Mononuclear cell (primary cell): Measurements from ENCODE around the gene GRAMD1C. TPM values are rescaled to one million over a fixed set of nuclear protein-coding genes. Genes with fewer than 3 reads are reported as not detected.

Source experiments
- H3K27me3 ChIP-seq: 2 replicates; pipeline ENCODE4 v1.6.0; 2011; ENCODE audit warnings: low read length, control low read depth; ENCODE audit not compliant: insufficient read depth
- H3K4me1 ChIP-seq: 2 replicates; pipeline ENCODE4 v1.5.1; 2011; ENCODE audit warnings: mild to moderate bottlenecking, low read length, control low read depth; ENCODE audit not compliant: insufficient read depth
- H3K4me3 ChIP-seq: 2 replicates; pipeline ENCODE4 v1.5.1; 2011; ENCODE audit warnings: mild to moderate bottlenecking, low read length, moderate library complexity
- H3K9me3 ChIP-seq: 2 replicates; pipeline ENCODE4 v1.5.1; 2011; ENCODE audit warnings: low read depth, mild to moderate bottlenecking, control low read depth, low read length
- total RNA-seq: library from RNA; depleted of rRNA; stranded (reverse); fragments of >200 nt; gene quantifications from one replicate; pipeline ENCODE4 v1.2.3, GENCODE V29; 2012

GRAMD1C gene
- total RNA-seq, 1 donor = 2.3 TPM

DNA sequence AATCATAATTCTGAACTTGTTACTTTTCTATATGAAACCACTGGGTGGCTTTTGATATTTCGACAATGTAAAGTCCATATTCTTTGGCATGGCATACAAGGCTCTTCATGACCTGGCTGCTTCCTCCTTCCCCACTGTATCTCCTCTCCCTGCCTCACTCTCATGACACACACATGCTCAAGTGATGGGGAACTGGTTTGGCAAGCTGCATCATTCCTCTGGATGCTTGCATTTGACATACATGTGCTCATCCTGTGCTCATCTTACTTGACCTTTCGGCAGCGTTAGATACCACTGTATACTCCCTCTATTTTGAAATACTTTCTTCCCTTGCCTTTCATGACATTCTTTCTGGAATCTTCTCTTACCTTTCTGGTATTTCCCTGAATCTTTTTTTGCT is 57.4 kb downstream of the GRAMD1C start:
- H3K27me3 ChIP-seq = no peaks in the 10 kb centered on the region
- peaks cover 6% of the 10 kb centered on the region for H3K4me1 ChIP-seq
- no peak overlapping the region for H3K4me3 ChIP-seq
- no peaks in the 10 kb centered on the region for H3K9me3 ChIP-seq

- H3K4me1 ChIP-seq = peaks cover 6% of the 10 kb centered on the region
- H3K9me3 ChIP-seq = no peaks in the 10 kb centered on the region
- H3K27me3 ChIP-seq = no peaks in the 10 kb centered on the region
- H3K4me3 ChIP-seq = no peak overlapping the region
Measured at GRCh38 chr3:113896930-113897329, 58.3 kb downstream of the GRAMD1C start.

DNA sequence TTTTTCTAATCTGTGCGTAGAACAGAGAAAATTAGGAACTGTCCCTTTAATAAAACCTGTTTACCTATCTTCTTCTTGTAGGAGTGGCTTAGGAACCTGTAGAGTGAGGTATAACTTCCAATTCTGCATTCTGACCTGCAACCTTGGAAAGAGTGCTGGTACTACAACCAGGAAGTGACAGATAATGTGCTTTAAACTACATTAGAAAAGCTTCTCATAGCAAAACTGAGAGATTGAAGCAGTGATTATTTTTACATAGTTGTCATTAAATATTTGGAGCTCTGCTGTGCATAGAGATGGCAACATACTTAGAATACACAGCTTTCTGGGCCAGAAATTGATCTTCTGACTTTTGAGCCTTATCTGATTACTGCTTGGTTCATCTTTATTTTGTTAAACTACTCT is 58.8 kb downstream of the GRAMD1C start:
- Histone ChIP-seq H3K4me3 (no peak overlapping the region), H3K9me3 (no peaks in the 10 kb centered on the region), H3K4me1 (peaks cover 6% of the 10 kb centered on the region), H3K27me3 (no peaks in the 10 kb centered on the region)

DNA sequence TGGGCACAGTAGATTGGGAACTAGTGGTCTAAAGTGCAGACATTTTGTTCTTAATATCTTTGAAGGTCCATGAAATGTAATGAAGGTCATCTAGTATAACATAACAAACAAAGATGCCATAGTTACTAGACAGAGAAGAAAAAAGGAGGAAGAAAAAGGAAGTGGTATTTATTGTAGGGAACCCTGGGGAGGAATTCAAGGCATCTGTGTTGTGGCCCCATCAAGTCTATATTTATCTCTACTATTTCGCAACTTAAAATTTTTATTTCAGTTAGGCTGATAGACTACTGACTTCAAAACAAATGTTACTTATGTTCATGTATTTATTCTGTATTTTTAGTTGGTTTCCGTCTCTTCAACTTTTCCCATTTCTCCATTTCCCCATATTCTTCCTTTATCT is 60.3 kb downstream of the GRAMD1C start:
- Histone ChIP-seq H3K4me3 (no peak overlapping the region), H3K27me3 (no peaks in the 10 kb centered on the region), H3K9me3 (no peaks in the 10 kb centered on the region), H3K4me1 (peaks cover 6% of the 10 kb centered on the region)

- Histone ChIP-seq H3K27me3 (no peaks in the 10 kb centered on the region), H3K4me1 (no peaks in the 10 kb centered on the region), H3K9me3 (no peaks in the 10 kb centered on the region), H3K4me3 (no peak overlapping the region)
Measured at GRCh38 chr3:113906568-113907140, 68.1 kb downstream of the GRAMD1C start.

- Histone ChIP-seq H3K9me3 (no peaks in the 10 kb centered on the region), H3K4me3 (no peak overlapping the region), H3K27me3 (no peaks in the 10 kb centered on the region), H3K4me1 (no peaks in the 10 kb centered on the region)
Measured at GRCh38 chr3:113908133-113908532, 69.5 kb downstream of the GRAMD1C start.

DNA sequence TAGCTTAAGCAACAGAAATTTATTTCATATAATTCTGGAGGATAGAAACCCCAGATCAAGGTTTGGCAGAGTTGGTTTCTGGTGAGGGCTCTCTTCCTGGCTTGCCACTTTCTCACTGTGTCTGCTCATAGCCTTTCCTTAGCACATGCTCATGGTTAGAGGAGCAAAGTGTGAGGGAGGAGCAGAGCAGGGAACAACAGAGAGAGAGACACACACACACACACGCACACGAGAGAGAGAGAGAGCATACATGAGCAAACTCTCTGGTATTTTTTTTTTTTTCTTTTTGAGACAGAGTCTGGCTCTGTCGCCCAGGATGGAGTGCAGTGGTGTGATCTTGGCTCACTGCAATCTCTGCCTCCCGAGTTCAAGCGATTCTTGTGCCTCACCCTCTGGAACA is 72.4 kb downstream of the GRAMD1C start:
- no peaks in the 10 kb centered on the region for H3K9me3 ChIP-seq
- no peaks in the 10 kb centered on the region for H3K27me3 ChIP-seq
- H3K4me3 ChIP-seq = no peak overlapping the region
- H3K4me1 ChIP-seq = no peaks in the 10 kb centered on the region

DNA sequence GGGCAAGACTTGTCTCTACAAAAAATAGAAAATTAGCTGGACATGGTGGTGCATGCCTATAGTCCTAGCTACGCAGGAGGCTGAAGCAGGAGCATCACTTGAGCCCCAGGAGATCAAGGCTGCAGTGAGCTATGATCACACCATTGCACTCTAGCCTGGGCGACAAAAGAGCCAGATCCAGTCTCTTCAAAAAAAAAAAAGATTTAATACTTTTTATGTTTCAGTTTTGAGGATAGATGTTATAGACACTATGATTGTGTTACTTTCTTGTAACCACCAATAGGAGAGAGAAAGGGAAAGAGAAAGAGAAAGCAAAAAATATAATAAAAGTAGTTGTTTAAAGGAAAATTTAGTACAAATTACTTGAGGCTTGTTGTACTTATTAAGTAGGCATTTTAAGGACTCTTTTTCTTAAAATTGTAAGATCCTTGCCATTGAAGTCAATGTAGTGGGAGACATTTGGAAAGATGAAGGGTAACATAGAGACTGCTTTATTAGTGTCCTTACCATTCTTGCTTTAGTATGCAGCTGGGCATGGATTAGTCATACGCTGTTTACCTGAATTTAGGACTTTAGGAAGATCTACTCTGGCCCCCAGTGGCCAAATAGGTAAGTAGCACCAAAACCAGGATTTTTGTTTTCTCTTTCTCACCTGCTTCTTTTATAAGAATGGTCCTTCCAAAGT is 74.1 kb downstream of the GRAMD1C start:
- H3K27me3 ChIP-seq = no peaks in the 10 kb centered on the region
- no peaks in the 10 kb centered on the region for H3K4me1 ChIP-seq
- no peak overlapping the region for H3K4me3 ChIP-seq
- H3K9me3 ChIP-seq = no peaks in the 10 kb centered on the region

GRCh38 chr3:113914646-113915045 is 76.1 kb downstream of the GRAMD1C start:
- no peaks in the 10 kb centered on the region for H3K4me1 ChIP-seq
- H3K27me3 ChIP-seq = no peaks in the 10 kb centered on the region
- no peaks in the 10 kb centered on the region for H3K9me3 ChIP-seq
- H3K4me3 ChIP-seq = no peak overlapping the region

DNA sequence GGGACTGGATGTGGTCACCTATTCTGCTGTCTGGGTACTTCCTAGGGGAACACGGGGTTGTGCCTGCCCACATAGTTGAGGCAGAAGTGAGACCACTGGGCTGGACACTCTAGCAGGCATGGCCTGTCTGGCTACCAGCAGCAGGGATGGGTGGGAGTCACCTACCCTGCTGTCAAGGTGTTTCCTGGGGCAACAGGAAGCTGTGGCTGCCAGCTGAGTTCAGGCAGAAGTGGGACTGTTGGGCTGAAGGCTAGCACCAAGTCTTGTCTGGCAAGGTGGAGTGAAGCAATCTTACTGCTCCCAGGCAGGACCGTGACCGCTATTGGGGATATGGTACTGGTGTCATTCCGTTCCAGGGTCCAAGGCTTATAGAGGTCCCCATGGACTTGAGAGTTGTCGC is 89.0 kb downstream of the GRAMD1C start:
- H3K9me3 ChIP-seq = peaks cover 19% of the 10 kb centered on the region
- H3K27me3 ChIP-seq = no peaks in the 10 kb centered on the region
- no peak overlapping the region for H3K4me3 ChIP-seq
- peaks cover 3% of the 10 kb centered on the region for H3K4me1 ChIP-seq

- Histone ChIP-seq H3K27me3 (peaks cover 8% of the 10 kb centered on the region), H3K4me1 (peaks cover 10% of the 10 kb centered on the region), H3K4me3 (peak overlapping the region; percentile 58)
Measured at GRCh38 chr3:113946831-113947230, 108.2 kb downstream of the GRAMD1C start.

GRCh38 chr3:113947372-113948014 is 108.9 kb downstream of the GRAMD1C start, which contains the start of gene ZDHHC23:
Gene ZDHHC23 (plus strand): TSS chr3:113948013. CDS start chr3:113948803, 790 bp downstream.
- H3K9me3 ChIP-seq = no peaks in the 10 kb centered on the region

More at GRCh38 chr3:113946831-113947230, 108.2 kb downstream of the GRAMD1C start:
- no peaks in the 10 kb centered on the region for H3K9me3 ChIP-seq

GRCh38 chr3:113948015-113948917 is 109.7 kb downstream of the GRAMD1C start:
- peaks cover 8% of the 10 kb centered on the region for H3K27me3 ChIP-seq
- H3K4me1 ChIP-seq = peaks cover 10% of the 10 kb centered on the region
- H3K9me3 ChIP-seq = no peaks in the 10 kb centered on the region
- H3K4me3 ChIP-seq = peak overlapping the region; percentile 58

More at GRCh38 chr3:113947372-113948014, 108.9 kb downstream of the GRAMD1C start, which contains the start of gene ZDHHC23:
- Histone ChIP-seq H3K4me1 (peaks cover 10% of the 10 kb centered on the region), H3K4me3 (peak within 1 kb of the TSS; percentile 58), H3K27me3 (peaks cover 8% of the 10 kb centered on the region)

DNA sequence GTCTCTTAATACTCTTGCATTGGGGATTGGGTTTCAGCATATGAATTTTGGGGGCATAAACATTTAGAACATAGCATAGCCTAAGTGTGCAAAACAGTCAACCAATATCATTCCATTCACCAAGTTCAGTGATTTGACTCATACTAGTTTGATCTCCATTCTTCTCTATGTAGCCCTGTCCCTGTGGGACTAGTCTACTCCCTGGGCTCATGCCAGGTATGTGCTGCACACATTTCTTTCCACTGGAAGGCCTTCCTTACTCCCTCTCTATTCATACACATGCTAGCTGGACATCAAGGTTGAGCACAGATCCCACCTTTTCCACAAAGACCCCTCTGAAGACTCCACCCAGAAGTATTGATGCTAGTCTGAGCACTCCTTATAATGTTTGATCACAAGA is 114.3 kb downstream of the GRAMD1C start:
- H3K27me3 ChIP-seq = peaks cover 5% of the 10 kb centered on the region
- H3K9me3 ChIP-seq = no peaks in the 10 kb centered on the region
- no peak overlapping the region for H3K4me3 ChIP-seq
- H3K4me1 ChIP-seq = peaks cover 18% of the 10 kb centered on the region

- Histone ChIP-seq H3K9me3 (no peaks in the 10 kb centered on the region), H3K4me1 (peaks cover 11% of the 10 kb centered on the region), H3K4me3 (no peak overlapping the region), H3K27me3 (peaks cover 2% of the 10 kb centered on the region)
Measured at GRCh38 chr3:113953677-113954076, 115.1 kb downstream of the GRAMD1C start.
